HUDEP-2 (cell line): Measurements from ENCODE around the gene TMEM255B.
"Not testable (repeated sequence)": the region's sequence is repeated elsewhere in the genome, so short reads cannot be mapped to it uniquely, and the experiment has no call there.

Source experiments
- DNase-seq, 76 experiments: peaks; one replicate each; lab custom pipeline; 2025; ENCODE audit not compliant: unreplicated experiment in 76 of 76; lab: John Stamatoyannopoulos, UW

Gene TMEM255B

GRCh38 chr13:113784645-113785024 is 25.6 kb downstream of the TMEM255B start:
- DNase-seq, result no peak

- no peak for DNase-seq
Measured at GRCh38 chr13:113785051-113786010, 26.3 kb downstream of the TMEM255B start.

GRCh38 chr13:113786262-113786841 is 27.3 kb downstream of the TMEM255B start:
- no peak for DNase-seq

- no peak for DNase-seq
Measured at GRCh38 chr13:113787694-113788093, 28.7 kb downstream of the TMEM255B start.

- no peak for DNase-seq
Measured at GRCh38 chr13:113788413-113789135, 29.5 kb downstream of the TMEM255B start.

GRCh38 chr13:113789167-113789566 is 30.1 kb downstream of the TMEM255B start:
- DNase-seq, result no peak

GRCh38 chr13:113789931-113790330 is 30.9 kb downstream of the TMEM255B start:
- DNase-seq, result not testable (repeated sequence)

- no peak for DNase-seq
Measured at GRCh38 chr13:113791226-113791625, 32.2 kb downstream of the TMEM255B start.

- no peak for DNase-seq
Measured at GRCh38 chr13:113791761-113792160, 32.7 kb downstream of the TMEM255B start.

- DNase-seq, result no peak
Measured at GRCh38 chr13:113792236-113792770, 33.3 kb downstream of the TMEM255B start.

GRCh38 chr13:113792886-113793717 is 34.1 kb downstream of the TMEM255B start:
- DNase-seq, result no peak

- DNase-seq, result no peak
Measured at GRCh38 chr13:113793718-113794085, 34.7 kb downstream of the TMEM255B start.

- no peak for DNase-seq
Measured at GRCh38 chr13:113794086-113794485, 35.1 kb downstream of the TMEM255B start.

GRCh38 chr13:113794764-113795173 is 35.7 kb downstream of the TMEM255B start:
- no peak for DNase-seq

- not testable (repeated sequence) for DNase-seq
Measured at GRCh38 chr13:113795362-113795761, 36.3 kb downstream of the TMEM255B start.

- DNase-seq, result no peak
Measured at GRCh38 chr13:113796211-113796963, 37.4 kb downstream of the TMEM255B start.

- DNase-seq, result no peak
Measured at GRCh38 chr13:113796964-113797676, 38.1 kb downstream of the TMEM255B start.

- DNase-seq, result no peak
Measured at GRCh38 chr13:113798200-113798811, 39.3 kb downstream of the TMEM255B start.

GRCh38 chr13:113800576-113800926 is 41.5 kb downstream of the TMEM255B start:
- no peak for DNase-seq
